ENCODE measurements around the gene B3GLCT. TPM values are rescaled to one million over a fixed set of nuclear protein-coding genes. Genes with fewer than 3 reads are reported as not detected.
"Not testable (repeated sequence)": the region's sequence is repeated elsewhere in the genome, so short reads cannot be mapped to it uniquely, and the experiment has no call there.

The B3GLCT gene
- total and polyA plus RNA-seq, 5 donors: 19.8 to 45.1 (median 25.9) TPM

- Histone ChIP-seq H3K27ac (ENCODE audit: low read length) (no peak overlapping the region), H3K9me3 (ENCODE audit: control insufficient read depth, low read length) (no peaks in the 10 kb centered on the region), H3K4me3 (ENCODE audit: low read length) (no peak overlapping the region), H3K27me3 (ENCODE audit: control insufficient read depth, insufficient read depth) (no peaks in the 10 kb centered on the region), H3K4me1 (ENCODE audit: control insufficient read depth, insufficient read depth, low read length) (no peaks in the 10 kb centered on the region)
- ATAC-seq (no peak), DNase-seq (no peak)
- intact Hi-C loops (cut with DNase I): no loop called here
These were observed 32.3 kb upstream of the B3GLCT start for GRCh38 chr13:31167490-31167889.

- Histone ChIP-seq H3K9me3 (ENCODE audit: control insufficient read depth, low read length) (no peaks in the 10 kb centered on the region), H3K27ac (ENCODE audit: low read length) (no peak overlapping the region), H3K4me1 (ENCODE audit: control insufficient read depth, insufficient read depth, low read length) (no peaks in the 10 kb centered on the region), H3K27me3 (ENCODE audit: control insufficient read depth, insufficient read depth) (no peaks in the 10 kb centered on the region), H3K4me3 (ENCODE audit: low read length) (no peak overlapping the region)
- DNase-seq (no peak), ATAC-seq (no peak)
- 44% methylated on average over 2 of the region's 2 CpGs for WGBS
- intact Hi-C loops (cut with DNase I): no loop called here
These were observed 31.6 kb upstream of the B3GLCT start for GRCh38 chr13:31168166-31168565.

- H3K4me3 ChIP-seq (ENCODE audit: low read length): no peak overlapping the region
- no peaks in the 10 kb centered on the region for H3K9me3 ChIP-seq (ENCODE audit: control insufficient read depth, low read length)
- intact Hi-C loops (cut with DNase I): no loop called here
- no peaks in the 10 kb centered on the region for H3K4me1 ChIP-seq (ENCODE audit: control insufficient read depth, insufficient read depth, low read length)
- WGBS: 86% methylated on average over 11 of the region's 11 CpGs
- no peaks in the 10 kb centered on the region for H3K27me3 ChIP-seq (ENCODE audit: control insufficient read depth, insufficient read depth)
- no peak overlapping the region for H3K27ac ChIP-seq (ENCODE audit: low read length)
- peak; percentile 20 to 31 for ATAC-seq
- DNase-seq: no peak
These were observed 31.0 kb upstream of the B3GLCT start for GRCh38 chr13:31168736-31169135.

- DNase-seq (no peak), ATAC-seq (no peak)
- H3K9me3 ChIP-seq (ENCODE audit: control insufficient read depth, low read length): no peaks in the 10 kb centered on the region
- H3K4me1 ChIP-seq (ENCODE audit: control insufficient read depth, insufficient read depth, low read length): no peaks in the 10 kb centered on the region
- intact Hi-C loops (cut with DNase I): loop anchor here in 1 of 4 donors (5.0 kb wide), 1 partner anchor 250 kb away; no protein-coding TSS in a partner anchor
- no peak overlapping the region for H3K27ac ChIP-seq (ENCODE audit: low read length)
- no peak overlapping the region for H3K4me3 ChIP-seq (ENCODE audit: low read length)
- WGBS: 66% methylated on average over 3 of the region's 3 CpGs
- no peaks in the 10 kb centered on the region for H3K27me3 ChIP-seq (ENCODE audit: control insufficient read depth, insufficient read depth)
These were observed 27.8 kb upstream of the B3GLCT start for GRCh38 chr13:31172001-31172400.

DNA sequence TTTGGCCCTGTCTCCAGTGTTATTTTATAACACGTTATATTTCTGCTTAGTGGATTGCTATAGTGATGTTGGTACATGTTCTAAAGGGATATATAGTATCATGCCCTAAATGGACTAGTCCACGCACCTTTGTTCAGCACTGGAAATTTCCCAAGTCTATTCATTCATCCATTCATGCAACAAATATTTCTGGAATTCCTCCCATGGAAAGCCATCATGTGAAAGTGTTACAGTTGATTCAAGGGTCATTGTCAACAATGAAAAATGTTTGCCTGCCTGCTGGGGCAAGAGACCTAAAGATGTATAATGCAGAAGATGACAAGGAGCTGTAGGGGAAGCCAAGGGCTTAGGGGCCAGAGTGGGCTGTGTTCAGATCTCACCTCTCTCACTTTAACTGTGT is 27.2 kb upstream of the B3GLCT start:
- no peak for DNase-seq
- Histone ChIP-seq H3K27ac (ENCODE audit: low read length) (no peak overlapping the region), H3K27me3 (ENCODE audit: control insufficient read depth, insufficient read depth) (no peaks in the 10 kb centered on the region), H3K9me3 (ENCODE audit: control insufficient read depth, low read length) (no peaks in the 10 kb centered on the region), H3K4me3 (ENCODE audit: low read length) (no peak overlapping the region), H3K4me1 (ENCODE audit: control insufficient read depth, insufficient read depth, low read length) (no peaks in the 10 kb centered on the region)
- intact Hi-C loops (cut with DNase I): loop anchor here in 1 of 4 donors (5.0 kb wide), 1 partner anchor 250 kb away; no protein-coding TSS in a partner anchor
- WGBS: 70% methylated on average over 2 of the region's 2 CpGs
- ATAC-seq: no peak

DNA sequence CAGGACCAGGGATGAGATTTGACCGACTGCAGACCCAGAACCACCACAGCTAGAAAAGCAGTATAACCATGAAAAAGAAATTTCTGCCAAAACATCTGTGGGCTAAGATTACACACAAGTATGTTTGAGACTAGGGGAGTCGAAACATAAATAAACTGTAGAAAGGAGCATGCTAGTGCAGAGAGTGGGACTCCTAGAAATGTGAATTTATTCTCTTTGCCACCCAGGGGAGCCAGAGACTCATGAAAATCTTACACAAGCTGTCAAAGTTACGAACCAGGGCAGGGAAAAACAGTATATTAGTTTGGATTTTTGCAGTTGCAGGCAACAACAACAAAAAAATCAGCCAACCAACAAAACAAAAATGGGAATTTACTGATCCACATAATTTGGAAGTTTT is 25.8 kb upstream of the B3GLCT start:
- H3K4me3 ChIP-seq (ENCODE audit: low read length): no peak overlapping the region
- no peaks in the 10 kb centered on the region for H3K9me3 ChIP-seq (ENCODE audit: control insufficient read depth, low read length)
- intact Hi-C loops (cut with DNase I): loop anchor here in 1 of 4 donors (5.0 kb wide), 1 partner anchor 248 kb away; no protein-coding TSS in a partner anchor
- WGBS: 61% methylated on average over 3 of the region's 3 CpGs
- H3K27me3 ChIP-seq (ENCODE audit: control insufficient read depth, insufficient read depth): no peaks in the 10 kb centered on the region
- no peak for ATAC-seq
- no peak overlapping the region for H3K27ac ChIP-seq (ENCODE audit: low read length)
- no peak for DNase-seq
- H3K4me1 ChIP-seq (ENCODE audit: control insufficient read depth, insufficient read depth, low read length): no peaks in the 10 kb centered on the region

DNA sequence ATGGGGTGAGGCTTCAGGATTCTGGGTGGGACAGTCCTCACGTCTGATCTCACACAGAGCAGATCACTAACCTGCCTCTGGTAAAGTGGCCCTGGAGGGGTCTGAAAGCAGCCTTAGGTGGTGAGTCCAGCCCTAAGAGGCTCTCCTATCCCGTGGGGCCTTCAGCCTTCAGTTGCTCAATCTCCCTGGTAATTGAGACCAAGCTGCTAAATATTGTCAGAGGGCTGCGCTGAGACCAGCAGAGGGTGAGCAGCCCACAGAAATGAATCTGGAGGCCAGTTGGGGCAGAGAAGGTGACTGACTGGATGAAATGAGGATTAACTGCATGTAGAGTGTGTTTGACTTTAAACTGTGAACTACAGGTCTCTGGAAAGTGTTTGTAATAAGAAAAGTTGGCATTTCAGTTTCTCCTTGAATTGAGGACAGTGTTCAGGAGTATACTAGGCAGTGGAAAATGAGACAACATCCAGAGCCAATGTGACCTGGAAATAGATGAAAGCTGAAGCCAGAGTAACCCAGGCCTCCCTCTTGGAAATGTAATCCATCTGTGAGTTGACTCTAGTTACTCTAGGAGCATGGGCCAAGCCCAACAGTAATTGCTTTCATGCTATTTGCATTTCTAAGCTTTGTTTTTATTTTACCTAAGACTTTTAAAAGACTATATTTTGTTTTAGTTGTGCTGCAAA is 23.8 kb upstream of the B3GLCT start:
- Histone ChIP-seq H3K9me3 (ENCODE audit: control insufficient read depth, low read length) (no peaks in the 10 kb centered on the region), H3K27me3 (ENCODE audit: control insufficient read depth, insufficient read depth) (no peaks in the 10 kb centered on the region), H3K4me3 (ENCODE audit: low read length) (no peak overlapping the region), H3K4me1 (ENCODE audit: control insufficient read depth, insufficient read depth, low read length) (no peaks in the 10 kb centered on the region), H3K27ac (ENCODE audit: low read length) (no peak overlapping the region)
- intact Hi-C loops (cut with DNase I): no loop called here
- ATAC-seq (no peak), DNase-seq (no peak)
- 85% methylated on average over 3 of the region's 3 CpGs for WGBS

DNA sequence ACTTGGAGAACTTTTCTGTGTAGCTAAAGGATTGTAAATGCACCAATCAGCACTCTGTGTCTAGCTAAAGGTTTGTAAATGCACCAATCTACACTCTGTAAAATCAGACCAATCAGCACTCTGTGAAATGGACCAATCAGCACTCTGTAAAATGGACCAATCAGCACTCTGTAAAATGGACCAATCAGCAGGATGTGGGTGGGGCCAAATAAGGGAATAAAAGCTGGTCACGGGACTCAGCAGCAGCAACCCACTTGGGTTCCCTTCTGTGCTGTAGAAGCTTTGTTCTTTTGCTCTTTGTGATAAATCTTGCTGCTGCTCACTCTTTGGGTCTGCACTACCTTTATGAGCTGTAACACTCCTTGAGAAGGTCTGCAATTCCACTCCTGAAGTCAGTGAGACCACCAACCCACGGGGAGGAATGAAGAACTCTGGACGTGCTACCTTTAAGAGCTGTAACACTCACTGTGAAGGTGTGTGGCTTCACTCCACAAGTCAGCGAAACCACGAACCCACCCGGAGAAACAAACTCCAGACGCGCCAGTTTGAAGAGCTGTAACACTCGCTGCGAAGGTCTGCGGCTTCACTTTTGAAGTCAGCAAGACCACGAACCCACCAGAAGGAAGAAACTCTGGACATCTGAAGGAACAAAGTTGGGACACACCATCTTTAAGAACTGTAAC is 21.8 kb upstream of the B3GLCT start:
- WGBS: 90% methylated on average over 12 of the region's 12 CpGs
- DNase-seq; H3K4me1 ChIP-seq (ENCODE audit: control insufficient read depth, insufficient read depth, low read length); ATAC-seq; H3K9me3 ChIP-seq (ENCODE audit: control insufficient read depth, low read length); intact Hi-C loops (cut with DNase I); H3K27me3 ChIP-seq (ENCODE audit: control insufficient read depth, insufficient read depth); H3K4me3 ChIP-seq (ENCODE audit: low read length); H3K27ac ChIP-seq (ENCODE audit: low read length): not testable (repeated sequence)

DNA sequence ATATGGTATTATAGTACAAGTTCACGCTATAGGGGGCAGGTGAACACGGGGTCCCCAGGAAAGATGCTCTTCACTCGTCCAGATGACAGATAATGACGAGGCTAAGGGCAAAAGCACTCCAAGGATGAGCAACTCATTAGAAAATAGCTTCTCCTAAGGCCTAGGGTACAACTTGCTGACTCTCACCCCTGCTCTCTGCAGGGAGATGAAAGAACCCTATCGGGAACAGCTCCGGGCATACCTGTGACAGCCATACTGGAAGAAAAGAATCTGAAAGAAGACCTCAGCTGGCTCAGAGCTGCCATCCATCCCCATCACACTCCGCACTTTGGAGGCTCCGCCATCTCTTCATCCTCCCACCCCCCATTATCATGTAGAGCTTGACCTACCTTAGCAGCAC is 20.5 kb upstream of the B3GLCT start:
- Histone ChIP-seq H3K27me3 (ENCODE audit: control insufficient read depth, insufficient read depth) (no peaks in the 10 kb centered on the region), H3K4me3 (ENCODE audit: low read length) (no peak overlapping the region), H3K9me3 (ENCODE audit: control insufficient read depth, low read length) (no peaks in the 10 kb centered on the region), H3K4me1 (ENCODE audit: control insufficient read depth, insufficient read depth, low read length) (no peaks in the 10 kb centered on the region), H3K27ac (ENCODE audit: low read length) (no peak overlapping the region)
- WGBS: 95% methylated on average over 8 of the region's 8 CpGs
- ATAC-seq (no peak), DNase-seq (no peak)
- intact Hi-C loops (cut with DNase I): no loop called here

- DNase-seq: no peak
- no peaks in the 10 kb centered on the region for H3K9me3 ChIP-seq (ENCODE audit: control insufficient read depth, low read length)
- intact Hi-C loops (cut with DNase I): no loop called here
- H3K27me3 ChIP-seq (ENCODE audit: control insufficient read depth, insufficient read depth): no peaks in the 10 kb centered on the region
- H3K4me3 ChIP-seq (ENCODE audit: low read length): no peak overlapping the region
- no peaks in the 10 kb centered on the region for H3K4me1 ChIP-seq (ENCODE audit: control insufficient read depth, insufficient read depth, low read length)
- no peak overlapping the region for H3K27ac ChIP-seq (ENCODE audit: low read length)
- WGBS: 78% methylated on average over 5 of the region's 5 CpGs
- ATAC-seq: no peak
These were observed 20.0 kb upstream of the B3GLCT start for GRCh38 chr13:31179754-31180153.

DNA sequence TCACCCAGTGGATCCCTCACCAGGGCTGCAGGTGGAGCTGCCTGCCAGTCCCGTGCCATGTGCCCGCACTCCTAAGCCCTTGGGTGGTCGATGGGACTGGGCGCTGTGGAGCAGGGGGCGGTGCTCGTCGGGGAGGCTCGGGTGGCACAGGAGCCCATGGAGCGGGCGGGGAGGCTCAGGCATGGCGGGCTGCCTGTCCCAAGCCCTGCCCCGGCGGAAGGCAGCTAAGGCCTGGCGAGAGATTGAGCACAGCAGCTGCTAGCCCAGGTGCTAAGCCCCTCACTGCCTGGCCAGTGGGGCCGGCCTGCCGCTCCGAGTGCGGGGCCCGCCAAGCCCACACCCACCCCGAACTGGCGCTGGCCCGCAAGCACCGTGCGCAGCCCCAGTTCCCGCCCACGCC is 16.8 kb upstream of the B3GLCT start:
- ATAC-seq (no peak), DNase-seq (peak in 2 of 3 donors; percentile 40 to 58)
- Histone ChIP-seq H3K27ac (ENCODE audit: low read length) (no peak overlapping the region), H3K9me3 (ENCODE audit: control insufficient read depth, low read length) (no peaks in the 10 kb centered on the region), H3K27me3 (ENCODE audit: control insufficient read depth, insufficient read depth) (no peaks in the 10 kb centered on the region), H3K4me1 (ENCODE audit: control insufficient read depth, insufficient read depth, low read length) (no peaks in the 10 kb centered on the region), H3K4me3 (ENCODE audit: low read length) (no peak overlapping the region)
- 94% methylated on average over 26 of the region's 26 CpGs for WGBS
- intact Hi-C loops (cut with DNase I): no loop called here

All from right cardiac atrium (tissue), 5 donors.